GM18951 (cell line): ENCODE data around the gene PLEKHM1.
"Not testable (repeated sequence)": the region's sequence is repeated elsewhere in the genome, so short reads cannot be mapped to it uniquely, and the experiment has no call there.

Source experiments
- POLR2A ChIP-seq: IDR thresholded peaks from 4 replicates; pipeline ENCODE4 v1.6.1; 2011; ENCODE audit warnings: mild to moderate bottlenecking; ENCODE audit not compliant: insufficient read length, insufficient read depth; ENCODE audit errors: extremely low read depth
- in situ Hi-C: fragments of 300-500 bp; cut with MboI; formaldehyde crosslinking; loops from one replicate; pipeline ENCODE4 v1.12.0; 2022; ENCODE audit warnings: low sequenced_read_pairs, mixed read lengths, inconsistent platforms; ENCODE audit not compliant: unreplicated experiment

The PLEKHM1 gene

GRCh38 chr17:45468293-45469203, 22.0 kb downstream of the PLEKHM1 start:
- in situ Hi-C loops, result not testable (repeated sequence)

- in situ Hi-C loops, result not testable (repeated sequence)
Observed at GRCh38 chr17:45461524-45462327, 28.8 kb downstream of the PLEKHM1 start.

GRCh38 chr17:45460422-45460821, 30.1 kb downstream of the PLEKHM1 start:
- in situ Hi-C loops, result not testable (repeated sequence)

DNA sequence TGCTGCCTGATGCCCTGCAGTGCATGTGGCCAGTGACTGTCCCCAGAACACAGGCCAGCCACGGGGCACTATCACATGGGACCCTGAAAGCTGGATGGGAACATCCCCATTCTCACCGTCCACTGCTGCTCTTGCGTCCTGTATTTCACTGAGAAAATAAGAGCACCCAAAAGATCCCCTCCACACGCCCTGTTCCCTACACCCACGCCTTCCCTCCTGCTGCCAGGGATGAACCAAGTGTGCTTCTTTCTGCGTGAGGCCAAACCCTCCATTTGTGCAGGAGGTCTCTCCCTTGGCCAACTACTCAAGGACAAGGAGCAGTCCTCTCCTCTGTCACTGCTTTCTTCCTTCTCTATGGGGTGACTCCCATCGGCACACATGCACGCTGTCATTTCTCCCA, 36.2 kb downstream of the PLEKHM1 start:
- in situ Hi-C loops, result not testable (repeated sequence)

GRCh38 chr17:45453731-45454130, 36.8 kb downstream of the PLEKHM1 start:
- in situ Hi-C loops, result not testable (repeated sequence)

DNA sequence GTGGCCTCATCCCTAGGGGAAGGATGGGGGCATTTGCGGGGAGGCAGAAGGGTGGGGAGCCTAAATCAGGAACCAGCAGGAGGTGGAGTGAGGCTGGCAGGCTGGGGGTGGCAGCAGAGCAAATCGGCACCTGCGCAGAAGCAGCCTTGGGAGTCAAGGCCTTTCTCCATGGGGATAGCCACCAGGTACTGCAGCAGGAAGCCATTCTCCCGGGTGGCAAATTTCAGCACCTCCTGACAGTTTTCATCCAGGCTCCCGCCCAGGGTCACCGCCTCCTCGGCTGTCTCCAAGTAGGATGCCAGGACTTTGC, 37.3 kb downstream of the PLEKHM1 start:
- in situ Hi-C loops, result not testable (repeated sequence)

DNA sequence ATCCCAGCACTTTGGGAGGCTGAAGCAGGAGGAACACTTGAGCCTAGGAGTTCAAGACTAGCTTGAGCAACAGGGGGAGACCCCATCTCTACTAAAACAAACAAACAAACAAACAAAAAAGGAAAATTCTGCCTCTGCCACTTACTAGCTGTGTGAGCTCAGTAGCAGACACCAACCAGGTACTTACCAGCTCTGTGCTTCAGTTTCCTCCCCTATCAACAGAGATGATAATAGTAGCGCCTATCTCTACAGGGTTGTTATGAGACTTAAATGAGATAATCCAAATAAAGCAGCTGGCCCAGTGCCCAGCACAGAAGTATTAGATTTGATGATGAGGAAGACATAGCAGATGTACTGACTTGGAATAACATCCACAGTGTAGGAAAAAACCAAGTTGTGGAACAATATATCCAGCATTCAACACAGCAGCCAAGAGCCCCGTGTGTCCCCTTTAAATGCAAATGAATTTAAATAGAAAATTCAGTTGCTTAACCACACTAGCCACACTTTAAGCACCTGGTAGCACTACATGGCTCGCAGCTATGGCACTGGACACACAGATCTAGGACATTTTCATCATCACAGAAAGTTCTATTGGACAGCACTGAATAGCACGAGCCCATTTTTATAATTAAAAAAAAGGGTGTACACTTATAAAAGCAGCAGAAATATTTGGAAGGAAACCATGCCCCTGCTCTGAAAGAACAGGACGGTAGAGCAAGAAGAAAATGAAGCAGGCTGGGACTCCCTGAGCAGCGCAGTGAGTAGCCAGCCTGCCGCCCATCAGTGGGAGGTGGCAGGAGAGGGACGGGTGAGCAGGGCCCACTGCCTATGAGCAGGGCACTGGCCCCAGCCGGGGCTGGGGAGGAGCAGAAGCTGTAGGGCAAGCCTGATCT, 37.9 kb downstream of the PLEKHM1 start:
- in situ Hi-C loops, result not testable (repeated sequence)

DNA sequence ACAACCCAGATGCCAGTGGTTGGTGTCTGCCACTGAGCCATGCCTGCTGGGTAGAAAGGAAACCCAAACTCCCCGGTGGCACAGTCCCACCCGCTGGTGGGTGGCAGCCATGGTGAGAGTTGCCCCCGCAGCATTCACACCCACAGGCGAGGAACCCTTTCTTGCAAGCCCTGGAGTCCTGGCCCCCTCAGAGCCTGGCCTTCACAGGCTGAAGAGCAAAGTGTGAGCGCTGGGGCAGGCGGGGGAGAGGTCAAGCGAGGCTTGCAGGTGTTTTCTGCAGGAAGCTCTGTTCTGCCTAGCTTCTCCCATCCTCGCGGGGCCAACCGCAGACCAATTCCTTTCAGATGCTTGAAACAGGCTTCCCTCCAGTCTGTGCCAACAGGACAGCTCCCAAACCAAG, 38.9 kb downstream of the PLEKHM1 start:
- in situ Hi-C loops, result not testable (repeated sequence)

DNA sequence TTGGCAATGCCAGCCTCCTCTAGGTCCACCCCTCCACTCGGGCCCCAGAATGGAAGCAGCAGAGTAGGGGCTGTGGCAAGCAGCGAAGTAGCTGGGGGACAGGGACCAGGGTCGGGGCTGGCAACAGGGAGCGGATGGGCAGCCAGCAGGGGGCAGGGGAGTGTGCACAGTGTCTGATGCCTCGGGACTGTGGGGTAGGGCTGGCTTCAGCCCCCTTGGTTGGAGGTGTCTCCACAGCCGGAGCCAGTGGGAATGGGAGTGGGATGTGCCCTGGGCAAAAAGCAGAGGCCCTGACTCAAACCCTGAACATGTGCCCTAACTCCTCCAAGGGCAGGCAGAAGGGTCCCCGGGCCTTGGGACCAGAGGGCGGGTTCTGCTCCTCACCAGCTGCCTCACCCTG, 39.4 kb downstream of the PLEKHM1 start:
- no peak for TF ChIP-seq POLR2A
- in situ Hi-C loops, result no loop called here

DNA sequence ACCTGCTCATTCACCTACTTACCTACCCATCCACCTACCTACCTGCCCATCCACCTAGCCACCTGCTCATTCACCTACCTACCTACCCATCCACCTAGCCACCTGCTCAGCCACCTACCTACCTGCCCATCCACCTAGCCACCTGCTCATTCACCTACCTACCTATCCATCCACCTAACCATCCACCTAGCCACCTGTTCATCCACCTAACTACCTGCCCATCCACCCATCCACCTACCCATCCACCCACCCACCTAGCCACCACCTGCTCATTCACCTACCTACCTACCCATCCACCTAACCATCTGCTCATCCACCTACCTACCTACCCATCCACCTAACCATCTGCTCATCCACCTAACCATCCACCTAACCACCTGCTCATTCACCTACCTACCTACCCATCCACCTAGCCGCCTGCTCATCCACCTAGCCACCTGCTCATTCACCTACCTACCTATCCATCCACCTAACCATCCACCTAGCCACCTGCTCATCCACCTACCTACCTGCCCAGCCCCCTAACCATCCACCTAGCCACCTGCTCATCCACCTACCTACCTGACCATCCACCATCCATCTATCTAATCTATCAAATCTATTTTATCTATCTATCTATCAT, 40.7 kb downstream of the PLEKHM1 start:
- in situ Hi-C loops, result not testable (repeated sequence)

DNA sequence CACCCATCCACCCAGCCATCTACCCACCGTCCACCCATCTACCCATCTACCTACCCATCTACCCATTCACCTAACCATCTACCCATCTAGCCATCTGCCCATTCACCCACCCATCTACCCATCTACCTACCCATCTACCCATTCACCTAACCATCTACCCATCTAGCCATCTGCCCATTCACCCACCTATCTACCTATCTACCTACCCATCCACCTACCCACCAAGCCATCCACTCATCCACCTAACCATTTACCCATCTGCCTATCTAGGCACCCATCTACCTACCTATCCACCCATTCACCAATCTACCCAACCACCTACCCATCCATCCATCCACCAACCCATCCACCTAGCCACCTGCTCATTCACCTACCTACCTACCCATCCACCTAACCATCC, 41.3 kb downstream of the PLEKHM1 start:
- in situ Hi-C loops, result not testable (repeated sequence)

- in situ Hi-C loops, result not testable (repeated sequence)
Observed at GRCh38 chr17:45448483-45448882, 42.0 kb downstream of the PLEKHM1 start.

DNA sequence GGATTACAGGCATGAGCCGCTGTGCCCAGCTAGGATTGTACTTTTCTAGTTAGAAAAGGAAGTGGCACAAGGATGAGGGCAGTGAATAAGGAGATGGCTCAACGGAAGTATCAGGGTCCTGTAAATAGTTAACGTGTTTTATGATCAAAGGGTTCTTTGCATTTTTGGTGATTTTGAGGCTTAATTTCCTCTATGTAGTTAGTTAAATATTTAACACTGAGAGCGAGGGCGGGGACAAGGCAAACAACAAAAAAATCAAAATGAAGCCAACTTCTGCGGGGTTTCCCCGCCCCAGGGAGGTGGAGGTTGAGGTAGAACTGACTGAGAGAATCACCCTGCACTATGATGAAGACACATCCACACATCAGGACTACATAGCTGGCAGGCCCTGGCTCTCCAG, 42.5 kb downstream of the PLEKHM1 start:
- in situ Hi-C loops, result not testable (repeated sequence)

DNA sequence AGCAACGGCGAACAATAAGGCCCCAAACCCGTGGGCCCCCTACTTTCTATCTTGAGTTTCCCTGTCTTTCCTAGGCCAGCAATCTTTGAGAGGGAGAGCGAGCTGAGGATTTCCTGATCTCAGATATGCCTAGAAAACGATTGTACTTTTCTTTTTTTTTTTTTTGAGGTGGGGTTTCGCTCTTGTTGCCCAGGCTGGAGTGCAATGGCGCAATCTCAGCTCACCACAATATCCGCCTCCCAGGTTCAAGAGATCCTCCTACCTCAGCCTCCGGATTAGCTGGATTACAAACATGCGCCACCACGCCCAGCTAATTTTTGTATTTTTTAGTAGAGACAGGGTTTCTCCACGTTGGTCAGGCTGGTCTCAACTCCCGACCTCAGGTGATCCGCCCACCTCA, 42.9 kb downstream of the PLEKHM1 start:
- in situ Hi-C loops, result not testable (repeated sequence)

DNA sequence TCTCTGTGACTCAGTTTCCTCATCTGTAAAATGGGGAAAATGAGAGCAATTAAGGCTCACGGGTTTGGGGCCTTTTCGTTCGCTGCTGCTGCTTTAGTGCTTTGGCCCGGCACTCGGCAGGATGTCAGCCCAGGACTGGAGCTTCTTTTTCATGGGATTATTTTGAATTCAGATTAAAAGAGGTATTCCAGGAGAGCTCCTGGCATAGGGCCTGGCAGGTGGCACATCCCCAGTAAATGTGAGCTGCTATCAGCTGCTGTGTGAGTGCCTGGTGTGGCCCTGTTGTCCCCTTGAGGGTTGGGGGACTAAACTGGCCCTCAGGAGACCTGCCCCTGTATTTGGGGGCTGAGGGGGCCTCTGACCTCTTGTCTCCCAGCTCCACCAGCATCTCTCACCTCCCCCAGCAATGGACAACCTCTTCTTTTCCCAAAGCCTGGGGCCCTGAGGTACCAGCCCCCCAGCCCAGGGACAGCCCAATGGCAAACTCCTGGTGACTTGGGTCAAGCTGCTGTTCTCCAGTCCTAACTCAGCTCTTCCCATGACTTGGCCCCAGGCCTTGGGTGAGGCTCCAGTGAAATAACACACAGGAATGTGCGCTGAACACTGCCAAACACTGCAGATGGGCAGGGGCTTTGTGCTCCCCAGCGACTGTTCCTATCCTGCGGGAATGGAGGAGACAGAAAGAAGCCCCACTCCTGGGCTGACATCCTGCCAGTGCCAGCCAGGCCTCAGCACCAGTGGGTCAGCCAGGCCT, 43.5 kb downstream of the PLEKHM1 start:
- in situ Hi-C loops, result not testable (repeated sequence)

DNA sequence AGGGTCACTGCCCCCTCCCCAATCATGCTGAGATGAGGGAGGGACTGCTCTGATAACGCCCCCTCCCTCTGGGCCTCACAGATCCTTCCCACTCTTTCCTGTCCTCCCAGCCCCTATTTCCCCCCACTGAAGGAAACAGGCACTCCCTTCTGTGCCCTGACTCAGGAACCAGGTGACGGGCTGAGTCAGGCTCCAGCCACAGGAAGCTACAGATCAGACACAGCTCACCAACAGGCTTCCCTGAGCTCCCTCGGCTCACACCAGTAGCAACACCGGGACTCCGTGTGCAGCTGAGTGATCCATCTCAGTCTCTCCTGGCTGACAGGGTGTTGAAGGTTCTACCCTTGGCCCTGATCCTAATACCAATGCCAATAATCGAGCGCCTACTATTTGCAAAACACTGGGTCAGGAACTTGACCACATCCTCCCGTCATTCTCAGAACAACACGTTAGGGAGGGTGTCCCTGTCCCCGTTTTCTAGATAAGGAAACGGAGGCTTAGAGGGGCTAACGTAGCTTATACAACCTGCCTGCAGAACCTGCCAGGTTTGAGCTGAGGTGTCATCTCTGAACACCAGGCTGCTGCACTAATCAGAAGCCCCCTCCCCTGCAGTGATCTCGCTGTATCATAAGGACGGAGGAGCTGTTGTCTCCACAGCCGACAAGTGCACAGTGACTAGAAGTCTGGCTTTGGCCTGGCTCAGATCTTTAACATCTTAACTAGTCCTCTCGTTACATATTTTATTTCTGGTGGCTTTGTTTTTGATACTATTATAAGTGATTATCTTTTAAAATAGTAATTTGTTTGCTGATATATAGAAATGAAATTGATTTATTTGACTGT, 44.4 kb downstream of the PLEKHM1 start:
- in situ Hi-C loops, result not testable (repeated sequence)

- in situ Hi-C loops, result not testable (repeated sequence)
Observed at GRCh38 chr17:45444856-45445820, 45.4 kb downstream of the PLEKHM1 start.
